Spleen (tissue), 7 donors: ENCODE results near the gene FABP2.
"Not testable (repeated sequence)": the region's sequence is repeated elsewhere in the genome, so short reads cannot be mapped to it uniquely, and the experiment has no call there.

ENCODE experiments used
- CTCF ChIP-seq, 11 experiments: fragments of 200-600 bp in 7 of 11; fragments of 450-650 bp in 4 of 11; sonication (generic) in 4 of 11; IDR thresholded peaks in 8 of 11; conservative IDR thresholded peaks in 3 of 11; 1 replicate in 7 of 11; 2 replicates in 4 of 11; pipeline versions ENCODE4 v1.4.0 to v1.8.0; 2016 to 2021; ENCODE audit warnings: antibody characterized with exemption in 11 of 11, inconsistent platforms in 4 of 11, mild to moderate bottlenecking in 1 of 11
- POLR2A ChIP-seq, 3 donors: fragments of 450-650 bp; IDR thresholded peaks; one replicate each; pipeline ENCODE4 v1.5.1; 2017; ENCODE audit warnings: antibody characterized with exemption in 3 of 3, mild to moderate bottlenecking in 1 of 3
- donor health status: DM: no; HTN: no; CAD: no; lungs with moderate emphysema.
- donor health status: DM: no; HTN: no; CAD: no.
- donor health status: DM: no; HTN: no; CAD: no.

DNA sequence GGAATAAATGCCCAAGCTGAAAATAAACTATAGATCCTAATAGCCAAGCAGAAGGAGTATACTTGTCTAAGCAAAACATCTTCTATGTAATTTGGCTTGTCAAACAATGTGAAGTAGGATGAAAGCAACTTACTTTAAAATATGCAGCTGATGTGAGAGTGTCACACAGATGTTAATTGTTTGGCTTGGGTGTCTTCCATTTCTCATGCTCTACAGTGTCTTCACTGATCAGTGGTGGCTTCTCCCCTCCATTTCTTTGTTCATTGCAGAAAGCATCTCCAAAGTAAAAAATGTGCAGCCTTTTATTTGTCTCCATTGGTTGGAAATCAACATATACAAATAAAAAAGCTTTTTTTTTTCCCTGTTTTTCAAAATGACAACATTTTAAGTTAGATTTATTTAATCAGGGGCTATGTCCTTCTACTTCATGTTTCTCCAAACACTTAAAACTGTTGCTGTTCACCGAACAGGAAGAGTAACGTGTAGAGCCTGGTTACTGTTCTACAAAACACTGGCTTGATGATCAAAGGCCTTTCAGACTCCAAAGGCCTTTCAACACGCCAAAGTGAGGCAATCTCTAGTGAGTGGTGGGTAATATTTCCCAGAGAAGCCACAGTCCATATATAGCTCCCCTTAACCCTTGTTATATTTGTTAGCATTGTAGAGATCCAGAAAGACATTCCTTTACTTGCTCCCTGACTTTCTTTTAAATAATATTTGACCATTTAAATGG, 49.2 kb upstream of the FABP2 start:
- not testable (repeated sequence) for TF ChIP-seq CTCF (IDR thresholded peaks at IDR 0.05 in 8 of 11, conservative IDR thresholded peaks at IDR 0.05 in 3 of 11); POLR2A (IDR thresholded peaks at IDR 0.05)
